ENCODE measurements around the gene ADAM30. TPM values are rescaled to one million over a fixed set of nuclear protein-coding genes. Genes with fewer than 3 reads are reported as not detected.

Gene ADAM30
- total RNA-seq, 2 donors from 2014 or later = 2.0 TPM; not detected in 1

DNA sequence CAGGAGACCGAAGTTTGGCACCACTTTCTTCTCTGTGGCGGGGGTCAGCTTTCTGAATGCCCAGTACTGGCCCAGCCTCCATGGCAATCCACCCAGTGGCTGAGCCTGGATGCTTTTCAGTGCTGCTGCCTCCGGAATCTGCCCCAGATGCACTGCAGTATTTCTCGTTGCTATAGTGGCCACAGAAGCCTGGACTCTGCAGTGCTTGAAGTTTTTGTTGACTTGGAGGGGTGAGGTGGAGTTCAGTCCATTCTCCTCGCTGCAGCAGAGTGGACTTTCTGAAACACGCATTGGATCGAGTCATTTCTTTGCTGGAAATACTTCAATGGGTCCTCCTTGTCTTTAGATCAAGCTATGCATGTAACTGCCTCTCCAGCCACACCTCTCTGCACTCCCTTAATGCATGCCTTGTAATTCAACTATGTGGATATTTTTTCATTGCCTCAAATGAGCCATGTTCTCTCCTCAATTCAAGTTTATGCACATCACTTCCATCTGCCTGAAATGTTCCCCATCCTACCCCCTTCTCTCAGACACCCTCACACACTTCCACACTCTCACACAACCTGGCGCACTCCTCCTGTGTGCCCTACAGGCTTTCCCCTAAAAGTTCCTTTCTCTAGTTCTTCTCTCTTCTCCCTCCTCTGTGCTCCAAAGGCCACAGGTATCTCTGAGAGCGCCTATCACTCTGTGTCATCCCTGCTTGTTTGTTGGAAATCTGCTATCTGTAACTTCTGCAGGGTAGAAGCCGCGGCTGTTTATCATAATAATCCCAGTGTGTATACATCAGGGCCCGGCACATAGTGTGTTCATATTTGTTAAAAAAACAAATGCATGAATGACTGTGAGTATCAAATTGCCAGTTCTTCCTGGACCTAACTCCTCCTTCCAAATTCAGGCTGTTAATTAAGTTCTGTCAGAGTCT is 16.5 kb downstream of the ADAM30 start:
- no peak overlapping the region for H3K27ac ChIP-seq
- H3K4me3 ChIP-seq = no peak overlapping the region
- no peak for DNase-seq (ENCODE audit: low spot score)
- H3K36me3 ChIP-seq = no peaks in the 10 kb centered on the region
- no peak for TF ChIP-seq POLR2AphosphoS5 (IDR thresholded peaks at IDR 0.05)
- TF ChIP-seq, protein P1, sequence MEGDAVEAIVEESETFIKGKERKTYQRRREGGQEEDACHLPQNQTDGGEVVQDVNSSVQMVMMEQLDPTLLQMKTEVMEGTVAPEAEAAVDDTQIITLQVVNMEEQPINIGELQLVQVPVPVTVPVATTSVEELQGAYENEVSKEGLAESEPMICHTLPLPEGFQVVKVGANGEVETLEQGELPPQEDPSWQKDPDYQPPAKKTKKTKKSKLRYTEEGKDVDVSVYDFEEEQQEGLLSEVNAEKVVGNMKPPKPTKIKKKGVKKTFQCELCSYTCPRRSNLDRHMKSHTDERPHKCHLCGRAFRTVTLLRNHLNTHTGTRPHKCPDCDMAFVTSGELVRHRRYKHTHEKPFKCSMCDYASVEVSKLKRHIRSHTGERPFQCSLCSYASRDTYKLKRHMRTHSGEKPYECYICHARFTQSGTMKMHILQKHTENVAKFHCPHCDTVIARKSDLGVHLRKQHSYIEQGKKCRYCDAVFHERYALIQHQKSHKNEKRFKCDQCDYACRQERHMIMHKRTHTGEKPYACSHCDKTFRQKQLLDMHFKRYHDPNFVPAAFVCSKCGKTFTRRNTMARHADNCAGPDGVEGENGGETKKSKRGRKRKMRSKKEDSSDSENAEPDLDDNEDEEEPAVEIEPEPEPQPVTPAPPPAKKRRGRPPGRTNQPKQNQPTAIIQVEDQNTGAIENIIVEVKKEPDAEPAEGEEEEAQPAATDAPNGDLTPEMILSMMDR (IDR thresholded peaks at IDR 0.05) = no peak
- no peak for TF ChIP-seq POLR2A (IDR thresholded peaks at IDR 0.05)
- no peaks in the 10 kb centered on the region for H3K4me1 ChIP-seq (replicated peaks)
- no peaks in the 10 kb centered on the region for H3K9me3 ChIP-seq
- intact Hi-C loops (cut with DNase I) = no loop called here
- 64% methylated on average over 12 of the region's 12 CpGs for WGBS
- no peaks in the 10 kb centered on the region for H3K27me3 ChIP-seq (replicated peaks; ENCODE audit: insufficient read depth)

DNA sequence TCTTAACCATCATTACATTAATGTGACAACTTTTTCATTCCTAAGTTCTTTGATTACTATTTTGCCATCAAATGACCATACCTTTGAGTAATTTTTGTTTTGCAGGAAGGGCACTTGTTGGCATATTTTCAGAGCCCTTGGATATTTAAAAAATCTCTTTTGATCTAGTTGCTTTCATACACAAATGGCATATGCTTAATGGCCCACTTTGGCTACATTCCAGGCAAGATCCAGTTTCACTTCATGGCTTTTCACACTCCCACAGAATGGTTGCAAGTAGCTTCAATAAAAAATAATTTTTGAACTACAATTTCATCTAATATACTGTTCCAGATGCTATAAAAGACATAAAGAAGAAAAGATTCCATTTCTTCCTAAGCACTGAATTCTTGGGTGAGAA is 18.1 kb downstream of the ADAM30 start:
- DNase-seq (ENCODE audit: low spot score) = no peak
- H3K27me3 ChIP-seq (replicated peaks; ENCODE audit: insufficient read depth) = no peaks in the 10 kb centered on the region
- no peak overlapping the region for H3K27ac ChIP-seq
- intact Hi-C loops (cut with DNase I) = no loop called here
- no peaks in the 10 kb centered on the region for H3K36me3 ChIP-seq
- H3K9me3 ChIP-seq = no peaks in the 10 kb centered on the region
- no peaks in the 10 kb centered on the region for H3K4me1 ChIP-seq (replicated peaks)
- H3K4me3 ChIP-seq = no peak overlapping the region
- TF ChIP-seq POLR2AphosphoS5 (IDR thresholded peaks at IDR 0.05) (no peak), POLR2A (IDR thresholded peaks at IDR 0.05) (no peak)
- TF ChIP-seq, protein P1 (IDR thresholded peaks at IDR 0.05) = no peak

DNA sequence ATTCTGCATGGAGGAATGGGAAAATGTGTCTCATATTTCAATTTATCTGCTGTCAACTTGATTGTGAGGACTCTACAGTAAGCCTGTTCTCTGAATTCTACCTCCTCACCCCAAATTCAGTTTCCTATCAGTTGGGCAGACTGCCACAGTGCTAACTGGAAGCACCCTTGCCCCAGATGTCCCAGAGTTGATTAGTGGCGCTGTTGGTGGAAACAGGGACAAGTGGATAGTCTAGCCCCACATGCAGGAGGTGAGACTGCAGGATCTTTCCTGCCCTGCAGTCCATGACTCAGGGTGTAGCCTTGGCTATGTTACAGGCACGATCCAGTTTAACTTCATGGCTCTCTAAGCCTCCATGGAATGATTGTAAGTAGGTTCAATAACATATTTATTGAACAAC is 22.1 kb downstream of the ADAM30 start:
- H3K36me3 ChIP-seq = no peaks in the 10 kb centered on the region
- H3K27ac ChIP-seq = no peak overlapping the region
- no peaks in the 10 kb centered on the region for H3K9me3 ChIP-seq
- no peak overlapping the region for H3K4me3 ChIP-seq
- DNase-seq (ENCODE audit: low spot score) = no peak
- WGBS = 69% methylated on average over 2 of the region's 2 CpGs
- H3K4me1 ChIP-seq (replicated peaks) = peaks cover 7% of the 10 kb centered on the region
- intact Hi-C loops (cut with DNase I) = no loop called here
- no peaks in the 10 kb centered on the region for H3K27me3 ChIP-seq (replicated peaks; ENCODE audit: insufficient read depth)
- TF ChIP-seq POLR2AphosphoS5 (IDR thresholded peaks at IDR 0.05) = no peak
- TF ChIP-seq, protein P1 (IDR thresholded peaks at IDR 0.05) = no peak
- TF ChIP-seq POLR2A (IDR thresholded peaks at IDR 0.05) = no peak

DNA sequence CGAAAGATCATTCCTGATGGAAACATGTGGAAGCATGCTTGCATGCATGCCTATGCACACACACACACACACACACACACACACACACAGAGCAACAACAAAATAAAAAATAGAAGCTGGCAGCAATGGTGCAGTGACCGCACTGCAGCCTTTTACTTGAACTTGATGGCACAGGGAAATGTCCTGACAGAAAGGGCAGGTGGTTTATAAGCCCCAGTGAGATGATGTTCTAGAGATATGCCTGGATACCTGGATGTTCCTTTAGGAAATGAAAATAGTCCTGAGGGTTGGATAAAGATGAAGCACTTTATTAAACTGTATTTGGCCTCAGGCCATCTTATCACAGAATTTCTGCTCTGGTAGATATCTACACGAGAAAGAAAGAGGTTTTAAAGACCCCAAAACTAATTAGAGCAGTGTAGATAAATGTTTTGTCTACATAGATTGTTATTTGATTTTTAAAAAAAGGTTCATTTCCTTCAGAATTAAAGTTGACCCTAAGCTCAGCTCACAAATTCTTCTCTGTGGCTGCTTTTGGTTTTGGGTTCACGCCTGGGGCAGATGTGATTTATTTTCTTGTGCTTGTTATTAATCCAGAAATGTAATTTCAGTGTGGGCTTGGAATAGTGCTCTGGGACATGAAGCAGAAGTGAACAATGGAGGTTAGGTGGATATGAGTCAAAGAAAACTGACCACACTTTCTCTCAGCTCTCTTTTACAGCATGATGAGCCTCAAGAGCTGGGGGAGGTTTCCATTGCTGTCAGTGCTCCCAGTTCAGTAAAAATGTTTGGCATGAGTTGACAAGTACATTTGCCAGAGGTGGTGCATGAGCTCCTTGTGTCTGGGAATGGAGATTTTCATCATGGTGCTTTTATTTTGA is 22.9 kb downstream of the ADAM30 start:
- H3K27ac ChIP-seq = no peak overlapping the region
- DNase-seq (ENCODE audit: low spot score) = no peak
- H3K27me3 ChIP-seq (replicated peaks; ENCODE audit: insufficient read depth) = no peaks in the 10 kb centered on the region
- H3K4me3 ChIP-seq = no peak overlapping the region
- no peaks in the 10 kb centered on the region for H3K9me3 ChIP-seq
- TF ChIP-seq, protein P1 (IDR thresholded peaks at IDR 0.05) = no peak
- TF ChIP-seq POLR2A (IDR thresholded peaks at IDR 0.05) = no peak
- intact Hi-C loops (cut with DNase I) = no loop called here
- 40% methylated on average over 4 of the region's 4 CpGs for WGBS
- H3K4me1 ChIP-seq (replicated peaks) = peaks cover 10% of the 10 kb centered on the region
- H3K36me3 ChIP-seq = no peaks in the 10 kb centered on the region
